GM21381 (cell line): Measurements from ENCODE around the gene ATG9B.

Experiments
- ATAC-seq: cut with Tn5 transposase; IDR thresholded peaks from one replicate; pipeline ENCODE4 v1.9.1; 2021; ENCODE audit warnings: mild to moderate bottlenecking, moderate library complexity; ENCODE audit not compliant: unreplicated experiment

The ATG9B gene

GRCh38 chr7:150971242-150972022 lies 52.9 kb downstream of the ATG9B start:
- no peak for ATAC-seq

DNA sequence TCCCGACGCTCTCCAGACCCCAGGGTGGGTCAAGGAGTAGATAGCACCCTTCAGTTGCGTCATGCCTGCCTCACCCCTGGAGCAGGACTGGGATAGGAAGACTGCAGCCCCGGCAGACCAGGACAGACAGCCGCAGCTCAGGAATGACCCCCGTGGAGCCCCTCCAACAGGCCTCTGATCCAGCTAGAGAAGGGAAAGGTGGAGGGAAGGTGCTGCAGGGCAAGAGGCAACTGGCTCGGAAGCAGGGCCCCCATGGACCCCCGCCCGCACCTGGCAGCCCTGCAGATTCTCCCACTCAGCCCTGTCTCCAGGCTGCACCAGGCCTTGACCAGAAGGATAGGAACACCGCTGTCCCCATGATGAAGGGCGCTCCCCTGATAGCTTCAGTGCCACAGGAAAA lies 53.9 kb downstream of the ATG9B start:
- no peak for ATAC-seq

GRCh38 chr7:150969475-150969874 lies 54.8 kb downstream of the ATG9B start:
- no peak for ATAC-seq

GRCh38 chr7:150968734-150969372 lies 55.4 kb downstream of the ATG9B start:
- ATAC-seq = no peak

DNA sequence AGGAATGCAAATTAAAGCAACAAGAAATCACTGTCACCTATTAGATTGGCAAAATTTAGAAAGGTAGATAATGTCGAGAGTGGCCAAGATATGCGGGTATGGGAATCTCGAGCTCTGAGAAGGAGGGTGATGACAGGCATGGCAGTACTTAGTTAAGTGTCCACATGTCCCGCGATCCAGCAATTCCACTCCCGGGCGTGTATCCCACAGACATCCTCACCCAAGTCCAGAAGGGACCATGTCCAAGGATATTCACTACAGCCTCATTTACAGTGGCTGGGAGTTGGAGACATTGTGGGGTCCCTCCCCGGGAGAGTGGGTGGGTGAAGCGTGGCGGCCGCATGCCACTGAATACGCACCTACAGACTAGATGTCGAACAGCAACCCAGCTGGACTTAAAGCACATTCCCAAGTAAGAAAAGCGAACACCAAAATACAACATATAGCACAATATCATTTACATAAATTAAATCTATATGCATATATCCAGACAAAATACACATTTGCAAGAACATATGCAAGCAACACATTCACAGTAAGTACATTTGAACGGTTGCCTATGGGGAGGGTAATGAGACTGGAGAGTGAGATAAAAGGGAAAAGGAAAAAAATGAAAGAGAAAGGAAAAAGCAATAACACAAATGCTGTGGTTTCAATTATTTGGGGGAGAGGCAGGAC lies 56.1 kb downstream of the ATG9B start:
- ATAC-seq = no peak

- ATAC-seq = no peak
Measured at GRCh38 chr7:150967349-150967748, 56.9 kb downstream of the ATG9B start.

DNA sequence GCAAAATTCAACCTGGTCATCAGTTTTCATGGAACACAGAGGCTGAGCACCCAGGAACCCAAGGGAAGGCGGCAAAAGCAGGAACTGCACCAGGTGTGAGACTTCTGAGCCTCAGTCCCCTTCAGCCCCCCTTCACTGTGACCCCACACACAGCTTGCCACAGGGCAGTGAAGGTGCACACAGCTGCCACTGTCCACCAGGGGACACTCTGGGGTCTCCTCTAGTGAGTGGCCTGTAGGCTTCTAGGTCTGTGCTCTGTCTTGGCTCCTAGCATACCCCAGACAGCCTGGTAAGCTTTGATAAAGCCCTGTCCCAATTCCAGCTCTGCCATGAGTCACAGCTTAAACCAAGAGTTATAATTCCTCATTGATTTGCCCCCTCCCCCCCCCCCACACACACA lies 58.3 kb downstream of the ATG9B start:
- ATAC-seq = no peak

GRCh38 chr7:150965273-150965830 lies 58.9 kb downstream of the ATG9B start:
- ATAC-seq = no peak
